ENCODE measurements around the gene PTGER1. TPM values are rescaled to one million over a fixed set of nuclear protein-coding genes. Genes with fewer than 3 reads are reported as not detected.
"Not testable (repeated sequence)": the region's sequence is repeated elsewhere in the genome, so short reads cannot be mapped to it uniquely, and the experiment has no call there.

PTGER1 gene
- total and polyA plus RNA-seq, 2 donors (not counting 3 experiments of a cell fraction or from before 2014, with no cell fraction given) = 0.21 to 0.40 TPM

- POLR2A ChIA-PET; BruUV-seq (replicated peaks); H4K20me1 ChIP-seq (replicated peaks; ENCODE audit: control insufficient read depth, extremely low read depth, insufficient read depth, low read length); H3K27ac ChIP-seq (ENCODE audit: insufficient read depth, low read depth, low read length); intact Hi-C loops (cut with micrococcal nuclease); H3K4me2 ChIP-seq (ENCODE audit: insufficient read depth, low read length); H3K9me1 ChIP-seq (replicated peaks; ENCODE audit: control insufficient read depth, extremely low read depth, insufficient read depth, low read length); DNase-seq (ENCODE audit: low read depth, low spot score); FAIRE-seq; H2AFZ ChIP-seq (ENCODE audit: low read depth, low read length); H3K79me2 ChIP-seq (ENCODE audit: control insufficient read depth, insufficient read depth, low read length); H3K9ac ChIP-seq (replicated peaks; ENCODE audit: extremely low read depth, insufficient read depth, low read length); dilution Hi-C loops (cut with MboI; ENCODE audit: extremely low pct_ligation_motif_present, low sequenced_read_pairs); H3K4me1 ChIP-seq (ENCODE audit: control insufficient read depth, extremely low read depth, insufficient read depth, low read length); CTCF ChIA-PET; H3K4me3 ChIP-seq (replicated peaks in 1 of 3; ENCODE audit: insufficient read depth in 1 of 3, low read depth in 1 of 3, low read length in 3 of 3); H3K27me3 ChIP-seq (ENCODE audit: control insufficient read depth in 2 of 2, insufficient read depth in 2 of 2, low read length in 2 of 2); H3K9me3 ChIP-seq (replicated peaks; ENCODE audit: control insufficient read depth, insufficient read depth, low read length): not testable (repeated sequence)
- peaks cover 14 to 26% of the 10 kb centered on the region in 2 experiments for H3K36me3 ChIP-seq (ENCODE audit: control insufficient read depth in 2 of 2, extremely low read depth in 1 of 2, insufficient read depth in 2 of 2, low read length in 2 of 2)
Observed at GRCh38 chr19:14462401-14462800, 12.8 kb downstream of the PTGER1 start.

GRCh38 chr19:14460935-14461334 lies 14.2 kb downstream of the PTGER1 start:
- Histone ChIP-seq H4K20me1 (replicated peaks; ENCODE audit: control insufficient read depth, extremely low read depth, insufficient read depth, low read length) (no peaks in the 10 kb centered on the region), H3K79me2 (ENCODE audit: control insufficient read depth, insufficient read depth, low read length) (no peaks in the 10 kb centered on the region), H3K9ac (replicated peaks; ENCODE audit: extremely low read depth, insufficient read depth, low read length) (no peak overlapping the region), H3K9me3 (replicated peaks; ENCODE audit: control insufficient read depth, insufficient read depth, low read length) (no peaks in the 10 kb centered on the region), H2AFZ (ENCODE audit: low read depth, low read length) (no peak overlapping the region), H3K9me1 (replicated peaks; ENCODE audit: control insufficient read depth, extremely low read depth, insufficient read depth, low read length) (no peaks in the 10 kb centered on the region), H3K27me3 (ENCODE audit: control insufficient read depth in 2 of 2, insufficient read depth in 2 of 2, low read length in 2 of 2) (no peaks in the 10 kb centered on the region), H3K4me2 (ENCODE audit: insufficient read depth, low read length) (no peak overlapping the region), H3K36me3 (ENCODE audit: control insufficient read depth in 2 of 2, extremely low read depth in 1 of 2, insufficient read depth in 2 of 2, low read length in 2 of 2) (peaks cover 13 to 24% of the 10 kb centered on the region in 2 experiments), H3K4me3 (replicated peaks in 1 of 3; ENCODE audit: insufficient read depth in 1 of 3, low read depth in 1 of 3, low read length in 3 of 3) (no peak overlapping the region), H3K4me1 (ENCODE audit: control insufficient read depth, extremely low read depth, insufficient read depth, low read length) (no peaks in the 10 kb centered on the region), H3K27ac (ENCODE audit: insufficient read depth, low read depth, low read length) (no peak overlapping the region)
- ChIA-PET POLR2A (no interaction called here), CTCF (no interaction called here)
- DNase-seq (ENCODE audit: low read depth, low spot score) (no peak), FAIRE-seq (no peak)
- dilution Hi-C loops (cut with MboI; ENCODE audit: extremely low pct_ligation_motif_present, low sequenced_read_pairs) = no loop called here
- intact Hi-C loops (cut with micrococcal nuclease) = no loop called here
- TF ChIP-seq, protein P1, sequence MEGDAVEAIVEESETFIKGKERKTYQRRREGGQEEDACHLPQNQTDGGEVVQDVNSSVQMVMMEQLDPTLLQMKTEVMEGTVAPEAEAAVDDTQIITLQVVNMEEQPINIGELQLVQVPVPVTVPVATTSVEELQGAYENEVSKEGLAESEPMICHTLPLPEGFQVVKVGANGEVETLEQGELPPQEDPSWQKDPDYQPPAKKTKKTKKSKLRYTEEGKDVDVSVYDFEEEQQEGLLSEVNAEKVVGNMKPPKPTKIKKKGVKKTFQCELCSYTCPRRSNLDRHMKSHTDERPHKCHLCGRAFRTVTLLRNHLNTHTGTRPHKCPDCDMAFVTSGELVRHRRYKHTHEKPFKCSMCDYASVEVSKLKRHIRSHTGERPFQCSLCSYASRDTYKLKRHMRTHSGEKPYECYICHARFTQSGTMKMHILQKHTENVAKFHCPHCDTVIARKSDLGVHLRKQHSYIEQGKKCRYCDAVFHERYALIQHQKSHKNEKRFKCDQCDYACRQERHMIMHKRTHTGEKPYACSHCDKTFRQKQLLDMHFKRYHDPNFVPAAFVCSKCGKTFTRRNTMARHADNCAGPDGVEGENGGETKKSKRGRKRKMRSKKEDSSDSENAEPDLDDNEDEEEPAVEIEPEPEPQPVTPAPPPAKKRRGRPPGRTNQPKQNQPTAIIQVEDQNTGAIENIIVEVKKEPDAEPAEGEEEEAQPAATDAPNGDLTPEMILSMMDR (IDR thresholded peaks at IDR 0.05; ENCODE audit: extremely low read depth in 1 of 2, insufficient read depth in 1 of 2, low read depth in 1 of 2, low read length in 2 of 2) = no peak
- TF ChIP-seq EZH2 (IDR thresholded peaks at IDR 0.05; ENCODE audit: borderline replicate concordance, low read depth, low read length, severe bottlenecking) (no peak), JUN (IDR thresholded peaks at IDR 0.05; ENCODE audit: borderline replicate concordance, insufficient read depth, insufficient read length, low read depth) (no peak), MYC (IDR thresholded peaks at IDR 0.05; ENCODE audit: low read depth, low read length) (no peak), POLR2AphosphoS5 (IDR thresholded peaks at IDR 0.05; ENCODE audit: insufficient read depth, low read depth, low read length) (no peak), POLR2A (IDR thresholded peaks at IDR 0.05; ENCODE audit: low read depth, low read length) (no peak), FOS (IDR thresholded peaks at IDR 0.05; ENCODE audit: borderline replicate concordance, insufficient read depth, low read length) (no peak), GATA2 (IDR thresholded peaks at IDR 0.05; ENCODE audit: insufficient read depth, insufficient read length, low read depth, low read length) (no peak)
- TF ChIP-seq, protein P2, sequence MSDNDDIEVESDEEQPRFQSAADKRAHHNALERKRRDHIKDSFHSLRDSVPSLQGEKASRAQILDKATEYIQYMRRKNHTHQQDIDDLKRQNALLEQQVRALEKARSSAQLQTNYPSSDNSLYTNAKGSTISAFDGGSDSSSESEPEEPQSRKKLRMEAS (IDR thresholded peaks at IDR 0.05; ENCODE audit: insufficient read depth, insufficient read length) = no peak
- no TSS peak for BruUV-seq (replicated peaks)
